ENCODE measurements around the gene SNX25. TPM values are rescaled to one million over a fixed set of nuclear protein-coding genes. Genes with fewer than 3 reads are reported as not detected.

The SNX25 gene
- total RNA-seq, 4 donors from 2014 or later, result 11.3 to 17.3 (median 13.4) TPM

DNA sequence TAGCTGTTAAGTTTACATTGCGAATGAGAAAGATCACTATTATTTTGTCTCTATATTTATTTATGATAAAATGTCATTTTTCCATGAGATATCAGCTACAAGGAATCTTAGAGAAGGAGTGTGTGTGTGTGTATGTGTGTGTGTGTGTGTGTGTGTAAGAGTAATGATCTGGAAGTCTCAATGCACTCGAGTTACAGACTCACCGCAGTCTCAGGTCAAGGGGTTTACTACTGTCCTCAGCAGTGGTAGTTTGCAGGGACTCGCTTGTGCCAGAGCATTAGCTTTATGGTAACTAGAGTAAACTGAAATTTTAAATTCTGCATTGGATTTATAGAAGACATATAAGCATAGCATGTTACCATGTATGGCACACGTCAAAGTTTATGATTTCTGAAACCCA, 155.5 kb downstream of the SNX25 start:
- Histone ChIP-seq H3K27me3 (no peaks in the 10 kb centered on the region), H3K4me3 (no peak overlapping the region), H3K27ac (no peak overlapping the region), H3K36me3 (no peaks in the 10 kb centered on the region), H3K9me3 (no peaks in the 10 kb centered on the region), H3K4me1 (no peaks in the 10 kb centered on the region)
- in situ Hi-C loops (cut with MboI; ENCODE audit: low sequenced_read_pairs in 4 of 4) (no loop called here), intact Hi-C loops (cut with DNase I; ENCODE audit: low total_unique reads) (no loop called here)
- DNase-seq, result no peak
- TF ChIP-seq CTCF (IDR thresholded peaks at IDR 0.05 in 4 of 5, conservative IDR thresholded peaks at IDR 0.05 in 1 of 5), result no peak
- no peak for TF ChIP-seq POLR2A (IDR thresholded peaks at IDR 0.05)
- no peak for ATAC-seq

DNA sequence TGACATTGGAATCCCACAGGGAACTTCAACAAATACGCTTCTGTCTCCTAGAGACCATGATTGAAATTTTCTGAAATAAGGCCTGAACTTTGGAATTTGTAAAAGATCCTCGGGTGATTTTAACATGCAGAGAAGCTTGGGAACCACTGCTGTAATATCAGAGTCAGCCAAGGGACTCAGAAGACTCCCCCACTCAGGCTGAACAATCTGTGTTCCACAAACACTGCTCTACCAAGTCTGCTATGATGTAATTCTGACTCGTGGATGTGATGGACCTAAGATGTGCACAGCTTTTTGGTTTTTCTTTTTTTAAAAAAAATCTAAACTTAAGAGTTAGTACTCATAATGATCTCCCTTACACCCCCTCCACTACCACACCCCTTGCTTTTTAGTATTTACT, 160.3 kb downstream of the SNX25 start:
- TF ChIP-seq CTCF (IDR thresholded peaks at IDR 0.05 in 4 of 5, conservative IDR thresholded peaks at IDR 0.05 in 1 of 5), result no peak
- no peak for TF ChIP-seq POLR2A (IDR thresholded peaks at IDR 0.05)
- Histone ChIP-seq H3K4me1 (no peaks in the 10 kb centered on the region), H3K27ac (no peak overlapping the region), H3K4me3 (no peak overlapping the region), H3K9me3 (no peaks in the 10 kb centered on the region), H3K36me3 (peaks cover 0 to 21% of the 10 kb centered on the region in 2 donors), H3K27me3 (no peaks in the 10 kb centered on the region)
- intact Hi-C loops (cut with DNase I; ENCODE audit: low total_unique reads) (no loop called here), in situ Hi-C loops (cut with MboI; ENCODE audit: low sequenced_read_pairs in 4 of 4) (no loop called here)
- DNase-seq (no peak), ATAC-seq (no peak)

GRCh38 chr4:185370268-185370949, 161.0 kb downstream of the SNX25 start:
- intact Hi-C loops (cut with DNase I; ENCODE audit: low total_unique reads) (no loop called here), in situ Hi-C loops (cut with MboI; ENCODE audit: low sequenced_read_pairs in 4 of 4) (no loop called here)
- DNase-seq (no peak), ATAC-seq (no peak)
- H3K4me1 ChIP-seq, result no peaks in the 10 kb centered on the region
- no peak overlapping the region for H3K27ac ChIP-seq
- no peaks in the 10 kb centered on the region for H3K9me3 ChIP-seq
- H3K36me3 ChIP-seq, result peaks cover 0 to 21% of the 10 kb centered on the region in 2 donors
- H3K4me3 ChIP-seq, result no peak overlapping the region
- H3K27me3 ChIP-seq, result no peaks in the 10 kb centered on the region
- no peak for TF ChIP-seq CTCF (IDR thresholded peaks at IDR 0.05 in 4 of 5, conservative IDR thresholded peaks at IDR 0.05 in 1 of 5)
- no peak for TF ChIP-seq POLR2A (IDR thresholded peaks at IDR 0.05)

GRCh38 chr4:185371702-185372101, 162.3 kb downstream of the SNX25 start:
- in situ Hi-C loops (cut with MboI; ENCODE audit: low sequenced_read_pairs in 4 of 4), result no loop called here

More at GRCh38 chr4:185371702-185372101, 162.3 kb downstream of the SNX25 start:
- intact Hi-C loops (cut with DNase I; ENCODE audit: low total_unique reads), result no loop called here
- TF ChIP-seq CTCF (IDR thresholded peaks at IDR 0.05 in 4 of 5, conservative IDR thresholded peaks at IDR 0.05 in 1 of 5) (no peak), POLR2A (IDR thresholded peaks at IDR 0.05) (no peak)
- Histone ChIP-seq H3K27me3 (no peaks in the 10 kb centered on the region), H3K4me3 (no peak overlapping the region), H3K4me1 (no peaks in the 10 kb centered on the region), H3K9me3 (no peaks in the 10 kb centered on the region), H3K36me3 (peaks cover 0 to 21% of the 10 kb centered on the region in 2 donors), H3K27ac (no peak overlapping the region)
- ATAC-seq (no peak), DNase-seq (no peak)

All from gastrocnemius medialis (tissue), 4 donors.